Cardiac muscle cell (in vitro differentiated cells and primary cell): ENCODE data around the gene TAX1BP3. TPM values are rescaled to one million over a fixed set of nuclear protein-coding genes. Genes with fewer than 3 reads are reported as not detected.
"Not testable (repeated sequence)": the region's sequence is repeated elsewhere in the genome, so short reads cannot be mapped to it uniquely, and the experiment has no call there.

Source experiments
- DNase-seq, 2 donors: peaks; one replicate each; pipeline versions ENCODE4 v3.0.0 to v3.0.0-alpha.2; 2010 to 2017; ENCODE audit warnings: low read depth in 1 of 2, low spot score in 1 of 2
- H3K27ac ChIP-seq: fragments of 200-600 bp; sonication (generic); 2 replicates; pipeline ENCODE4 v1.5.1; 2016
- H3K27me3 ChIP-seq: fragments of 200-600 bp; sonication (generic); 2 replicates; pipeline ENCODE4 v1.6.0; 2016; ENCODE audit warnings: control low read depth
- H3K36me3 ChIP-seq: fragments of 200-600 bp; sonication (generic); 2 replicates; pipeline ENCODE4 v1.5.1; 2016; ENCODE audit warnings: control low read depth
- H3K4me1 ChIP-seq: fragments of 200-600 bp; sonication (generic); 2 replicates; pipeline ENCODE4 v1.8.1; 2017; ENCODE audit warnings: low read depth, mild to moderate bottlenecking, mixed run types
- H3K4me3 ChIP-seq: fragments of 200-600 bp; sonication (generic); 2 replicates; pipeline ENCODE4 v1.5.1; 2016; ENCODE audit warnings: mild to moderate bottlenecking
- H3K9me3 ChIP-seq: fragments of 200-600 bp; sonication (generic); 2 replicates; pipeline ENCODE4 v1.5.1; 2017; ENCODE audit warnings: low read depth, mild to moderate bottlenecking, control low read depth
- polyA plus RNA-seq: library from polyadenylated mRNA; unstranded; fragments of >200 nt; fragmentation: Nextera tagmentation; extraction: Ambion mirVana; gene quantifications from 2 replicates; pipeline ENCODE4 v1.2.1, GENCODE V29; 2016
- total RNA-seq: library from RNA; depleted of rRNA; stranded (reverse); fragments of >200 nt; gene quantifications from 2 replicates; pipeline ENCODE4 v1.2.3, GENCODE V29; 2016
- TF ChIP-seq, protein P1 (sequence below): IDR thresholded peaks from 2 replicates; pipeline ENCODE4 v1.5.1; 2012; ENCODE audit warnings: low read depth, mild to moderate bottlenecking, low read length

The TAX1BP3 gene
- total RNA-seq (141 and 232 TPM in 2 replicates), polyA plus RNA-seq (155 and 286 TPM in 2 replicates)

GRCh38 chr17:3668279-3669084, at the start of gene TAX1BP3, which contains the start of gene EMC6:
Gene TAX1BP3 (minus strand): TSS chr17:3668578. CDS start chr17:3668526, 52 bp downstream.
Gene EMC6 (plus strand): TSS chr17:3668812. CDS start chr17:3669147, 335 bp downstream.
- TF ChIP-seq, protein P1, sequence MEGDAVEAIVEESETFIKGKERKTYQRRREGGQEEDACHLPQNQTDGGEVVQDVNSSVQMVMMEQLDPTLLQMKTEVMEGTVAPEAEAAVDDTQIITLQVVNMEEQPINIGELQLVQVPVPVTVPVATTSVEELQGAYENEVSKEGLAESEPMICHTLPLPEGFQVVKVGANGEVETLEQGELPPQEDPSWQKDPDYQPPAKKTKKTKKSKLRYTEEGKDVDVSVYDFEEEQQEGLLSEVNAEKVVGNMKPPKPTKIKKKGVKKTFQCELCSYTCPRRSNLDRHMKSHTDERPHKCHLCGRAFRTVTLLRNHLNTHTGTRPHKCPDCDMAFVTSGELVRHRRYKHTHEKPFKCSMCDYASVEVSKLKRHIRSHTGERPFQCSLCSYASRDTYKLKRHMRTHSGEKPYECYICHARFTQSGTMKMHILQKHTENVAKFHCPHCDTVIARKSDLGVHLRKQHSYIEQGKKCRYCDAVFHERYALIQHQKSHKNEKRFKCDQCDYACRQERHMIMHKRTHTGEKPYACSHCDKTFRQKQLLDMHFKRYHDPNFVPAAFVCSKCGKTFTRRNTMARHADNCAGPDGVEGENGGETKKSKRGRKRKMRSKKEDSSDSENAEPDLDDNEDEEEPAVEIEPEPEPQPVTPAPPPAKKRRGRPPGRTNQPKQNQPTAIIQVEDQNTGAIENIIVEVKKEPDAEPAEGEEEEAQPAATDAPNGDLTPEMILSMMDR = no peak
- Histone ChIP-seq H3K4me3 (peak within 1 kb of the TSS; percentile 78), H3K36me3 (peaks cover 6% of the 10 kb centered on the region), H3K4me1 (peaks cover 11% of the 10 kb centered on the region), H3K27me3 (no peaks in the 10 kb centered on the region), H3K9me3 (no peaks in the 10 kb centered on the region), H3K27ac (peak within 1 kb of the TSS; percentile 97)
- peak; percentile 98 to 100 for DNase-seq

DNA sequence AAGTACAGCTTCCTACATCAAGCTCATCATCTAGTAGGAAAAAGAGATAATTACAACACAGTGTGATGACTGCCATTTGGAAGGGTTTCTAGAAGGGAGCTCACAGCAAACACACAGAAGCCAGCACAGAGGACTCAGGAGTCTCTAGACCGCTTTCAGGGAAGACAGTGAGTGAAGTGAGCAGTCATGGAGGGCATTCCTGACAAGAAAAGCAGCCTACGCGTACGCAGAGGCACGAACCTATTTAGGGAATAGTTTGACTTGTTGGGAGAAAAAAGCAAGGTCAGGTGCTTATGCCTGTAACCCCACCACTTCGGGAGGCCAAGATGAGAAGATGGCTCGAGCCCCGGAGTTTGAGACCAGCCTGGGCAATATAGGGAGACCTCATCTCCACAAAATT, 46.9 kb upstream of the TAX1BP3 start:
- TF ChIP-seq, protein P1 = no peak
- peaks cover 20% of the 10 kb centered on the region for H3K36me3 ChIP-seq
- H3K4me3 ChIP-seq = no peak overlapping the region
- H3K9me3 ChIP-seq = no peaks in the 10 kb centered on the region
- no peak overlapping the region for H3K27ac ChIP-seq
- no peaks in the 10 kb centered on the region for H3K4me1 ChIP-seq
- no peaks in the 10 kb centered on the region for H3K27me3 ChIP-seq
- DNase-seq = no peak

GRCh38 chr17:3712811-3713463, 44.6 kb upstream of the TAX1BP3 start:
- Histone ChIP-seq H3K27ac (no peak overlapping the region), H3K9me3 (no peaks in the 10 kb centered on the region), H3K36me3 (peaks cover 15% of the 10 kb centered on the region), H3K4me1 (no peaks in the 10 kb centered on the region), H3K27me3 (no peaks in the 10 kb centered on the region), H3K4me3 (no peak overlapping the region)
- DNase-seq = no peak
- TF ChIP-seq, protein P1 = no peak

GRCh38 chr17:3710951-3711383, 42.6 kb upstream of the TAX1BP3 start:
- TF ChIP-seq, protein P1 = no peak
- Histone ChIP-seq H3K4me3 (no peak overlapping the region), H3K36me3 (peaks cover 7% of the 10 kb centered on the region), H3K27ac (no peak overlapping the region), H3K9me3 (no peaks in the 10 kb centered on the region), H3K4me1 (no peaks in the 10 kb centered on the region), H3K27me3 (no peaks in the 10 kb centered on the region)
- DNase-seq = peak in 1 of 2 donors; percentile 60

GRCh38 chr17:3708366-3708765, 40.0 kb upstream of the TAX1BP3 start:
- Histone ChIP-seq H3K36me3 (no peaks in the 10 kb centered on the region), H3K4me3 (no peak overlapping the region), H3K27ac (no peak overlapping the region), H3K9me3 (no peaks in the 10 kb centered on the region), H3K4me1 (no peaks in the 10 kb centered on the region), H3K27me3 (no peaks in the 10 kb centered on the region)
- TF ChIP-seq, protein P1 = no peak
- no peak for DNase-seq

DNA sequence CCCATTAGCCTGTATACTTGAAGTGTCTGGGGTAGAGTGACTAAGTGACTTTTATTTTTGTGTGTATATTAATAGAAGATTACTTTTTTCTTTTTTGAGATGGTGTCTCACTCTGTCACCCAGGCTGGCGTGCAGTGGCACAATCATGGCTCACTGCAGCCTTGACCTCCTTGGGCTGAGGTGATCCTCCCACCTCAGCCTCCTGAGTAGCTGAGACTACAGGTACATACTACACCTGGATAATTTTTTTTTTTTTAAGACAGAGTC, 37.3 kb upstream of the TAX1BP3 start:
- not testable (repeated sequence) for H3K36me3 ChIP-seq, DNase-seq, H3K4me3 ChIP-seq, H3K27ac ChIP-seq, H3K27me3 ChIP-seq, H3K9me3 ChIP-seq, H3K4me1 ChIP-seq
